OCI-LY7 (cell line): ENCODE measurements around the gene FHDC1. TPM values are rescaled to one million over a fixed set of nuclear protein-coding genes. Genes with fewer than 3 reads are reported as not detected.
"Not testable (repeated sequence)": the region's sequence is repeated elsewhere in the genome, so short reads cannot be mapped to it uniquely, and the experiment has no call there.

Experiments used
- BruUV-seq: library from RNA; stranded (reverse); fragments of 400-500 nt; replicated peaks from 2 replicates; lab custom pipeline; 2021; lab: Mats Ljungman, UMichigan
- CTCF ChIA-PET: fragments of 300-600 bp; sonication (Branson Sonifier 250); formaldehyde crosslinking; loops from one replicate; lab custom pipeline; 2022; ENCODE audit warnings: antibody characterized with exemption; ENCODE audit not compliant: unreplicated experiment; lab: Charles Lee
- POLR2A ChIA-PET: fragments of 300-600 bp; sonication (Branson Sonifier 250); formaldehyde crosslinking; loops from one replicate; lab custom pipeline; 2022; ENCODE audit warnings: antibody characterized with exemption; lab: Charles Lee
- DNase-seq: peaks from one replicate; pipeline ENCODE4 v3.0.0-alpha.2; 2015; ENCODE audit warnings: low spot score
- H2AFZ ChIP-seq: fragments of 200-600 bp; sonication (generic), shearing (Covaris generic); 2 replicates; pipeline ENCODE4 v1.6.1; 2014; ENCODE audit warnings: mild to moderate bottlenecking, antibody characterized with exemption, low read length, moderate library complexity
- H3K27ac ChIP-seq: fragments of 200-600 bp; sonication (generic); 2 replicates; pipeline ENCODE4 v1.5.1; 2014; ENCODE audit warnings: mixed run types, low read depth, mild to moderate bottlenecking, moderate library complexity, low read length, inconsistent platforms; ENCODE audit not compliant: poor library complexity, severe bottlenecking
- H3K36me3 ChIP-seq: fragments of 200-600 bp; sonication (generic); 2 replicates; pipeline ENCODE4 v1.6.1; 2014; ENCODE audit warnings: mild to moderate bottlenecking, antibody characterized with exemption, low read length, moderate library complexity, mixed read lengths; ENCODE audit not compliant: insufficient read depth
- H3K4me1 ChIP-seq: fragments of 200-600 bp; sonication (generic); 2 replicates; pipeline ENCODE4 v1.5.1; 2014; ENCODE audit warnings: mild to moderate bottlenecking, low read length; ENCODE audit not compliant: insufficient read depth, poor library complexity, severe bottlenecking
- H3K4me2 ChIP-seq: fragments of 200-600 bp; sonication (generic); 2 replicates; pipeline ENCODE4 v1.6.1; 2014; ENCODE audit warnings: mild to moderate bottlenecking, low read length
- H3K4me3 ChIP-seq: fragments of 200-600 bp; sonication (generic); 2 replicates; pipeline ENCODE4 v1.5.1; 2014; ENCODE audit warnings: mild to moderate bottlenecking, low read depth, low read length; ENCODE audit not compliant: poor library complexity, severe bottlenecking
- H3K79me2 ChIP-seq: fragments of 200-600 bp; sonication (generic); 2 replicates; pipeline ENCODE4 v1.6.1; 2016; ENCODE audit warnings: low read depth, mild to moderate bottlenecking, low read length, moderate library complexity, mixed read lengths; ENCODE audit not compliant: insufficient read depth
- H3K9me2 ChIP-seq: fragments of 200-600 bp; sonication (generic); 2 replicates; pipeline ENCODE4 v1.6.1; 2016; ENCODE audit warnings: mild to moderate bottlenecking, low read length, mixed read lengths; ENCODE audit not compliant: insufficient read depth
- H3K9me3 ChIP-seq: fragments of 200-600 bp; sonication (generic); 2 replicates; pipeline ENCODE4 v1.6.1; 2014; ENCODE audit warnings: mild to moderate bottlenecking, mixed run types, low read length, mixed read lengths
- H4K20me1 ChIP-seq: fragments of 200-600 bp; sonication (generic); 2 replicates; pipeline ENCODE4 v1.6.1; 2014; ENCODE audit warnings: mild to moderate bottlenecking, antibody characterized with exemption, low read length, moderate library complexity, mixed read lengths; ENCODE audit not compliant: insufficient read depth
- CTCF ChIP-seq: fragments of 200-600 bp; sonication (generic); conservative IDR thresholded peaks from 2 replicates; pipeline ENCODE4 v1.5.1; 2014; ENCODE audit warnings: mild to moderate bottlenecking, antibody characterized with exemption, low read length, moderate library complexity, mixed read lengths
- EZH2phosphoT487 ChIP-seq: fragments of 200-600 bp; sonication (generic); IDR thresholded peaks from 2 replicates; pipeline ENCODE4 v1.6.1; 2018; ENCODE audit warnings: low read depth, borderline replicate concordance, mild to moderate bottlenecking, mixed run types, antibody characterized with exemption, low read length, moderate library complexity, mixed read lengths
- intact Hi-C: fragments of 100-400 bp; cut with micrococcal nuclease; formaldehyde crosslinking; loops from one replicate; pipeline ENCODE4 v1.10.0; 2022; ENCODE audit not compliant: unreplicated experiment
- total RNA-seq, 2 experiments: library from RNA; depleted of rRNA in 1 of 2; stranded (reverse); fragments of >200 nt in 1 of 2; shearing (Covaris generic) in 1 of 2; gene quantifications; 2 replicates each; pipeline ENCODE4 v1.2.3, GENCODE V29; 2014 to 2022

The FHDC1 gene
- total RNA-seq, 2 experiments from 2014 or later = 0.04 to 0.13 TPM

GRCh38 chr4:152892974-152893373 is 43.1 kb upstream of the FHDC1 start:
- no peaks in the 10 kb centered on the region for H3K4me1 ChIP-seq

GRCh38 chr4:152894673-152895072 is 41.5 kb upstream of the FHDC1 start:
- H2AFZ ChIP-seq = no peak overlapping the region
- no peaks in the 10 kb centered on the region for H3K36me3 ChIP-seq
- intact Hi-C loops = no loop called here
- no peak overlapping the region for H3K27ac ChIP-seq
- H3K4me3 ChIP-seq = no peak overlapping the region
- TF ChIP-seq CTCF (no peak), EZH2phosphoT487 (no peak)
- ChIA-PET POLR2A (no interaction called here), CTCF (no interaction called here)
- no peaks in the 10 kb centered on the region for H4K20me1 ChIP-seq
- H3K79me2 ChIP-seq = no peaks in the 10 kb centered on the region
- BruUV-seq = no TSS peak
- no peak overlapping the region for H3K4me2 ChIP-seq
- DNase-seq = no peak
- H3K4me1 ChIP-seq = no peaks in the 10 kb centered on the region
- H3K9me3 ChIP-seq = no peaks in the 10 kb centered on the region
- H3K9me2 ChIP-seq = no peaks in the 10 kb centered on the region

More at GRCh38 chr4:152892974-152893373, 43.1 kb upstream of the FHDC1 start:
- BruUV-seq = no TSS peak
- Histone ChIP-seq H3K36me3 (peaks cover 8% of the 10 kb centered on the region; the same call in 1 of the 2 replicates), H3K79me2 (no peaks in the 10 kb centered on the region), H2AFZ (no peak overlapping the region), H3K9me3 (no peaks in the 10 kb centered on the region), H4K20me1 (no peaks in the 10 kb centered on the region), H3K4me2 (no peak overlapping the region), H3K27ac (no peak overlapping the region), H3K9me2 (no peaks in the 10 kb centered on the region), H3K4me3 (no peak overlapping the region)
- ChIA-PET CTCF (no interaction called here), POLR2A (interaction anchor here (0.6 to 1.6 kb wide), 6 partner anchors 9 to 571 kb away, joined by 3 to 5 read pairs (median 3); no protein-coding TSS in a partner anchor)
- DNase-seq = no peak
- intact Hi-C loops = no loop called here
- no peak for TF ChIP-seq EZH2phosphoT487
- no peak for TF ChIP-seq CTCF

GRCh38 chr4:152896811-152897210 is 39.3 kb upstream of the FHDC1 start:
- no peak overlapping the region for H3K4me2 ChIP-seq
- no peak overlapping the region for H2AFZ ChIP-seq
- H3K36me3 ChIP-seq = no peaks in the 10 kb centered on the region
- TF ChIP-seq EZH2phosphoT487 (no peak), CTCF (no peak)
- no peak overlapping the region for H3K27ac ChIP-seq
- H3K9me3 ChIP-seq = no peaks in the 10 kb centered on the region
- CTCF ChIA-PET = no interaction called here
- no peaks in the 10 kb centered on the region for H3K9me2 ChIP-seq
- no peak for DNase-seq
- no TSS peak for BruUV-seq
- H3K4me3 ChIP-seq = no peak overlapping the region
- H3K79me2 ChIP-seq = no peaks in the 10 kb centered on the region
- H4K20me1 ChIP-seq = no peaks in the 10 kb centered on the region
- intact Hi-C loops = no loop called here
- H3K4me1 ChIP-seq = no peaks in the 10 kb centered on the region
- POLR2A ChIA-PET = interaction anchor here (0.7 to 1.5 kb wide), 4 partner anchors 10 to 34 kb away, joined by 3 to 4 read pairs (median 4); no protein-coding TSS in a partner anchor

GRCh38 chr4:152898133-152898532 is 38.0 kb upstream of the FHDC1 start:
- POLR2A ChIA-PET, H4K20me1 ChIP-seq, H3K4me1 ChIP-seq, H3K79me2 ChIP-seq, H3K9me2 ChIP-seq, DNase-seq, H3K4me2 ChIP-seq, H3K4me3 ChIP-seq, H3K27ac ChIP-seq, CTCF ChIA-PET, H2AFZ ChIP-seq, H3K9me3 ChIP-seq, H3K36me3 ChIP-seq, BruUV-seq, intact Hi-C loops: not testable (repeated sequence)
